Transverse colon (tissue), 4 donors: ENCODE results near the gene SCTR. TPM values are rescaled to one million over a fixed set of nuclear protein-coding genes. Genes with fewer than 3 reads are reported as not detected.

Source experiments
- DNase-seq: peaks from one replicate; pipeline ENCODE4 v3.0.0-alpha.2; 2019
- H3K27ac ChIP-seq, 4 donors: fragments of 200-600 bp; sonication (generic); 2 replicates each; pipeline ENCODE4 v1.5.1; 2016 to 2018; ENCODE audit warnings: inconsistent platforms in 4 of 4
- H3K27me3 ChIP-seq: fragments of 200-600 bp; sonication (generic); 2 replicates; pipeline ENCODE4 v1.5.1; 2017; ENCODE audit warnings: inconsistent platforms
- H3K36me3 ChIP-seq, 4 donors: fragments of 200-600 bp; sonication (generic); 2 replicates each; pipeline ENCODE4 v1.5.1; 2017 to 2019; ENCODE audit warnings: inconsistent platforms in 4 of 4
- H3K4me1 ChIP-seq, 4 donors: fragments of 200-600 bp; sonication (generic); 2 replicates each; pipeline ENCODE4 v1.5.1; 2017 to 2020; ENCODE audit warnings: inconsistent platforms in 4 of 4
- H3K4me3 ChIP-seq, 4 donors: fragments of 200-600 bp; sonication (generic); 1 replicate in 1 of 4; 2 replicates in 3 of 4; pipeline versions ENCODE4 v1.5.1 to v1.6.1; 2017 to 2019; ENCODE audit warnings: inconsistent platforms in 4 of 4
- H3K9me3 ChIP-seq, 2 donors: fragments of 200-600 bp; sonication (generic); 2 replicates each; pipeline ENCODE4 v1.5.1; 2017 to 2019; ENCODE audit warnings: inconsistent platforms in 2 of 2
- EP300 ChIP-seq: sonication (generic); formaldehyde crosslinking; IDR thresholded peaks from one replicate; pipeline ENCODE4 v1.6.1; 2017; ENCODE audit warnings: antibody characterized with exemption, low read depth
- POLR2A ChIP-seq: fragments of 450-650 bp; IDR thresholded peaks from one replicate; pipeline ENCODE4 v1.6.1; 2016; ENCODE audit warnings: antibody characterized with exemption, mild to moderate bottlenecking, moderate library complexity
- POLR2AphosphoS5 ChIP-seq, 3 donors: sonication (generic); formaldehyde crosslinking; IDR thresholded peaks; one replicate each; pipeline ENCODE4 v1.6.1; 2016; ENCODE audit warnings: antibody characterized with exemption in 3 of 3
- WGBS, 2 donors: methylation state at CpG; one replicate each; pipeline ENCODE4 v1.1.5; 2018; ENCODE audit warnings: low coverage in 1 of 2; 5-methylcytosine and 5-hydroxymethylcytosine counted together
- in situ Hi-C, 4 donors: fragments of 200-750 bp; cut with MboI; loops; one replicate each; pipeline versions ENCODE4 v1.15.0 to v1.15.1; 2017; ENCODE audit warnings: low sequenced_read_pairs in 3 of 4, low pct_ligation_motif_present in 1 of 4, low pct_unique_long_range_greater_than_20kb in 1 of 4
- intact Hi-C: fragments of 100-400 bp; cut with DNase I; formaldehyde crosslinking; loops from one replicate; pipeline ENCODE4 v1.15.1; 2023; ENCODE audit warnings: low total_unique reads
- total RNA-seq, 4 donors: library from RNA; depleted of rRNA; stranded (reverse); fragments of >200 nt; gene quantifications; one replicate each; pipeline ENCODE4 v1.1.0, GENCODE V29; 2016
- TF ChIP-seq, protein P1 (sequence below), 5 experiments: fragments of 200-600 bp in 3 of 5; fragments of 450-650 bp in 2 of 5; sonication (generic) in 3 of 5; IDR thresholded peaks; 1 replicate in 2 of 5; 2 replicates in 3 of 5; pipeline ENCODE4 v1.5.1; 2016 to 2017; ENCODE audit warnings: antibody characterized with exemption in 5 of 5, inconsistent platforms in 3 of 5, mild to moderate bottlenecking in 2 of 5, moderate library complexity in 1 of 5

SCTR gene
- total RNA-seq, 4 donors from 2014 or later, result not detected

DNA sequence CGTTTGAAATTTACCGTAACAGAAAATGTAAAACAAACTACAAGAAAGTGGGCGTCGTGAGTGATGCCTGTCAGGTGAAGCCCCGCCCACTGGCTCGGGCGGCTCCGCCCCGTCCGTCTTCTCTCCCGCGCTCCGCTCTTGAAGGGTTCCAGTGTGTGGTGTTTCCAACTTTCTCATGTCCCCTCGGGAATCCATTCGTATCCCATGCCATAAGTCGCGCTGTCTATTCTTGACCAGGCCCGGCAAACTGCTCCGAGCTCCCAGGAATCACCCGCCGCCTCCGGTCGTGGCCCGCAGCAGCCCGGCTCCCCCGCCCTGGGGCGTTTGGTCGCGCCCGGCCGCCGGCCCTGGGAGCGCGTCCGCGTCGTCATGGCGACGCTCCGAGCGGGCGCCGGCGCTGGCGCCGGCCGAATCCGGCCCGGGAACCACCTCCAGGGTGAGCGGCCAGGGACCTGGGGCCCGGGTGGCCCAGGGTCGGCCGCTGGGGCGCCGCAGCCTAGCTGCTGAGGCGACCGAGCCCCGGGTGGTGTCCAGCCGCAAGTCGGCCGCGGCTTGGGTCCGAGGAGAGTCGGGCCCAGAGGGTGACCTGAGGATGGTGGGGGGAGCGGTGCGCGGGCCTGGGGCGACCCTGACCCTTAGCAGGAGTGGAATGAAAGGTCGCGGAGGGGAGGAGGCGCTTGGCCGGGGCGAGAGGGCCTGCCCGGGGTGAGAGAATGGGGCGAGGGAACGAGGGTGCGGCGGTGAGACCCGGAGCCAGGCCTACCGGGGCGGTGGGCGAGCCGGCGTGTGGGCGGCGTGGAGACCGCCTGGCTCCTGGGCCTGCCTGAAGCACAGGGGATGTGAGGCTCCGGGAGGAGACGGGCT, 20.0 kb upstream of the SCTR start, which contains the start of gene CFAP221:
Gene CFAP221, plus strand, starts transcription at position 375 of the 864 bp plus-strand sequence. CDS start 1,683 bp downstream, outside the sequence.
- no peaks in the 10 kb centered on the region for H3K36me3 ChIP-seq
- H3K9me3 ChIP-seq, result no peaks in the 10 kb centered on the region
- H3K4me3 ChIP-seq, result peak within 1 kb of the TSS; percentile 19 to 60 (median 48)
- intact Hi-C loops, result no loop called here
- H3K27ac ChIP-seq, result peak within 1 kb of the TSS in 2 of 4 donors; percentile 24 to 34
- in situ Hi-C loops, result no loop called here
- H3K27me3 ChIP-seq, result peaks cover 23% of the 10 kb centered on the region
- 0 to 17% methylated on average over 11 to 77 of the region's 89 CpGs for WGBS, 2 donors
- TF ChIP-seq, protein P1, sequence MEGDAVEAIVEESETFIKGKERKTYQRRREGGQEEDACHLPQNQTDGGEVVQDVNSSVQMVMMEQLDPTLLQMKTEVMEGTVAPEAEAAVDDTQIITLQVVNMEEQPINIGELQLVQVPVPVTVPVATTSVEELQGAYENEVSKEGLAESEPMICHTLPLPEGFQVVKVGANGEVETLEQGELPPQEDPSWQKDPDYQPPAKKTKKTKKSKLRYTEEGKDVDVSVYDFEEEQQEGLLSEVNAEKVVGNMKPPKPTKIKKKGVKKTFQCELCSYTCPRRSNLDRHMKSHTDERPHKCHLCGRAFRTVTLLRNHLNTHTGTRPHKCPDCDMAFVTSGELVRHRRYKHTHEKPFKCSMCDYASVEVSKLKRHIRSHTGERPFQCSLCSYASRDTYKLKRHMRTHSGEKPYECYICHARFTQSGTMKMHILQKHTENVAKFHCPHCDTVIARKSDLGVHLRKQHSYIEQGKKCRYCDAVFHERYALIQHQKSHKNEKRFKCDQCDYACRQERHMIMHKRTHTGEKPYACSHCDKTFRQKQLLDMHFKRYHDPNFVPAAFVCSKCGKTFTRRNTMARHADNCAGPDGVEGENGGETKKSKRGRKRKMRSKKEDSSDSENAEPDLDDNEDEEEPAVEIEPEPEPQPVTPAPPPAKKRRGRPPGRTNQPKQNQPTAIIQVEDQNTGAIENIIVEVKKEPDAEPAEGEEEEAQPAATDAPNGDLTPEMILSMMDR (IDR thresholded peaks at IDR 0.05), result no peak
- TF ChIP-seq EP300 (no peak), POLR2AphosphoS5 (IDR thresholded peaks at IDR 0.05) (no peak), POLR2A (no peak)
- peaks cover 0 to 11% (median 7%) of the 10 kb centered on the region in 4 donors for H3K4me1 ChIP-seq
- peak; percentile 74 for DNase-seq

DNA sequence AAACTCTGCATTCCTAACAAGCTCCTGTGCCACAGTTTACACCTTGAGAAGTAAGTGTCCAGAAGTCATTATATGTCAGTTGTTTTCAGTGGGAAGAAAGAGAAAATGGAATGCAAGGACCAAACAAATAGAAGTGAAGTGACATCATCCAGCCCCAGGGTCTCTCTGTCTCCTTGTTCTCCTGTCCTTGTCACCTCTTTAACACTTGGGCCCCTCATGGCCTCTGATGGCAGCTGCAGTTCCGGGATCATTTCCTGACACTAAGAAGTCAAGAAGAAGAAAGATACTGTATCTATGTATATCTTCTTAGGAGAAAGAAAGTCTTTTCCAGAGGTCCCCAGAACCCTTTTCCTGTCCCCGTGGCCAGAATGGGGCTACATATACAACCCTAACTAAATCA, 17.2 kb upstream of the SCTR start:
- DNase-seq, result no peak
- H3K4me3 ChIP-seq, result no peak overlapping the region
- peaks cover 23% of the 10 kb centered on the region for H3K27me3 ChIP-seq
- in situ Hi-C loops (no loop called here), intact Hi-C loops (no loop called here)
- H3K27ac ChIP-seq, result no peak overlapping the region
- H3K4me1 ChIP-seq, result peaks cover 0 to 11% (median 7%) of the 10 kb centered on the region in 4 donors
- WGBS, 2 donors, result 88 to 100% methylated on average over 1 to 2 of the region's 2 CpGs
- H3K9me3 ChIP-seq, result no peaks in the 10 kb centered on the region
- TF ChIP-seq, protein P1 (IDR thresholded peaks at IDR 0.05), result no peak
- no peak for TF ChIP-seq EP300
- no peak for TF ChIP-seq POLR2A
- TF ChIP-seq POLR2AphosphoS5 (IDR thresholded peaks at IDR 0.05), result no peak
- H3K36me3 ChIP-seq, result no peaks in the 10 kb centered on the region

DNA sequence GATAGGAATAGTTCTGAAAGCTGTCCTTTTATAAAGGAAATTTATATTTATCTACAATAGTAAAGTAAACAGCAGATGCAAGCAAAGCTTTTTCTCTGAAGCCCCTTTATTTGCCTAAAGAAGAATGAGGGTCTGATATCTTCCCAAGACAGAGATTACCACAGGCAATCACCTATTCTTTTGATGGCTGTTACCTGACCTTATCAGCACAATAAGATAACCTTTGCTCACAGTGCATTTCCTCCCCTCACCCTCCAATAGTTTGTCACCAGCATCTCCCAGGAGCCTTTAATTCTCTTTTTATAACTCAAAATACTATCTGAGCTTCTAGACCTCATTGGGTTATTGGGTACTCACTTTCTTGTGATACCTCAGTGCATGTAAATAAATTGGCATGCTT, 13.5 kb upstream of the SCTR start:
- TF ChIP-seq, protein P1 (IDR thresholded peaks at IDR 0.05), result no peak
- TF ChIP-seq POLR2AphosphoS5 (IDR thresholded peaks at IDR 0.05) (no peak), EP300 (no peak), POLR2A (no peak)
- DNase-seq, result no peak
- in situ Hi-C loops, result no loop called here
- Histone ChIP-seq H3K4me3 (no peak overlapping the region), H3K27ac (no peak overlapping the region), H3K27me3 (peaks cover 11% of the 10 kb centered on the region), H3K4me1 (no peaks in the 10 kb centered on the region), H3K36me3 (no peaks in the 10 kb centered on the region), H3K9me3 (peaks cover 9 to 13% of the 10 kb centered on the region in 2 donors)
- intact Hi-C loops, result no loop called here

DNA sequence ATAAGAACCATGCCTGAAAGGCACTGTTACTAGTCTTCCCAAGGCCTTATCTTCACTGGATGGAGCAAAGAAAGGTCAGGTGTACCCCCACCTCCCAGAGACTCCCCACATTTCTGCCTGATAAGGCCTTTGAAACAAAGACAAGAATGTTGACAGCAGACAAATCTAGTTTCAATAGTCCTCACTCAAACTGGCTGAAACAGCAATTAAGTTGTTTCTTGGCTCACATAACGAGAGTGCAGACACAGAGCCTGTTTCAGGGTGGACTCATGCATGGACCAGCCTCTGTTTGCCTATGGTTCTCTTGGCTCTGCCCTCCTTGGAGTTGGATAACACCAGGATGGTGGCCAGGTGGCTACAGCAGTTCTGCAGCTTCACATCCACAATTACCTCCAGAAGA, 12.4 kb upstream of the SCTR start:
- 48% methylated on average over 1 of the region's 1 CpG; no CpG with 5 or more reads in 1 of the 2 donors for WGBS, 2 donors
- intact Hi-C loops, result no loop called here
- in situ Hi-C loops, result no loop called here
- Histone ChIP-seq H3K27me3 (peaks cover 11% of the 10 kb centered on the region), H3K4me3 (no peak overlapping the region), H3K27ac (no peak overlapping the region), H3K36me3 (no peaks in the 10 kb centered on the region), H3K4me1 (no peaks in the 10 kb centered on the region), H3K9me3 (peaks cover 9 to 13% of the 10 kb centered on the region in 2 donors)
- no peak for DNase-seq
- TF ChIP-seq EP300 (no peak), POLR2A (no peak), POLR2AphosphoS5 (IDR thresholded peaks at IDR 0.05) (no peak)
- TF ChIP-seq, protein P1 (IDR thresholded peaks at IDR 0.05), result no peak
